ENCODE data around the gene CD180. TPM values are rescaled to one million over a fixed set of nuclear protein-coding genes. Genes with fewer than 3 reads are reported as not detected.

The CD180 gene
- polyA plus RNA-seq, 1 experiment, result not detected

DNA sequence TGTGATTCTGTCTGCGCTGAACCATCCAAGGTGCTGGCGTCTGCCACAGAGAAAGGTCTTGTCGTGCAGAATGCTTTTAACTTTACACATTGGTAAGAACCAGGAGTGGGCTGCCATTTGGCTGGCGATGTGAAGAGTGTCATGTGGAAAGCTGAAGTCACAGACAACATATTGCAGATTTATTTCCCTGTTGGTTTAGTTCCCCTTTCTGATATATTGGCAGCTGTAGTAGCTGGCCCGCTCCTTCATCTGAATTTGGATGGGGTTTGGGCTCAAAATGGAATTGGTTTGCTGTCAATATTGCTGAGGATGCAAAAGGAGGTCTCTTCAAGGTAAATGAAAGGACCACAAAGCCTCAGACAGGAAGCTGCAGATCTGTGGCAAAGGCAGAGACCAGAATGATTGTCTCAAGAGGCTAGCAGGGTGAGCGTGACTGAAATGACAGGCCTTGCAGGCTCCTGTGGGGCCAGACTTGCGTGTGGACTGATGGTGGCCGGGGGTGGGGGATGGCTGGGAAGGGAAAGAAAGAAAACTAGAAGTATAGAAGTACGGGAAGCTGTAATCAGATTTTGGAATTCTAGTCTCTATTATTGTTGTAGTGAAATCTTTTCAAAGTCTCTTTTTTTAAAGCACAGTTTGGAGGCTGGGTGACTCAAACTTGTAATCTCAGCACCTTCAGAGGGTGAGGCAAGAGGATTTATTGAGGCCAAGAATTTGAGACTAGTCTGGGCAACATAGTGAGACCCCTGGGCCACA, 25.1 kb upstream of the CD180 start:
- TF ChIP-seq, protein P1, sequence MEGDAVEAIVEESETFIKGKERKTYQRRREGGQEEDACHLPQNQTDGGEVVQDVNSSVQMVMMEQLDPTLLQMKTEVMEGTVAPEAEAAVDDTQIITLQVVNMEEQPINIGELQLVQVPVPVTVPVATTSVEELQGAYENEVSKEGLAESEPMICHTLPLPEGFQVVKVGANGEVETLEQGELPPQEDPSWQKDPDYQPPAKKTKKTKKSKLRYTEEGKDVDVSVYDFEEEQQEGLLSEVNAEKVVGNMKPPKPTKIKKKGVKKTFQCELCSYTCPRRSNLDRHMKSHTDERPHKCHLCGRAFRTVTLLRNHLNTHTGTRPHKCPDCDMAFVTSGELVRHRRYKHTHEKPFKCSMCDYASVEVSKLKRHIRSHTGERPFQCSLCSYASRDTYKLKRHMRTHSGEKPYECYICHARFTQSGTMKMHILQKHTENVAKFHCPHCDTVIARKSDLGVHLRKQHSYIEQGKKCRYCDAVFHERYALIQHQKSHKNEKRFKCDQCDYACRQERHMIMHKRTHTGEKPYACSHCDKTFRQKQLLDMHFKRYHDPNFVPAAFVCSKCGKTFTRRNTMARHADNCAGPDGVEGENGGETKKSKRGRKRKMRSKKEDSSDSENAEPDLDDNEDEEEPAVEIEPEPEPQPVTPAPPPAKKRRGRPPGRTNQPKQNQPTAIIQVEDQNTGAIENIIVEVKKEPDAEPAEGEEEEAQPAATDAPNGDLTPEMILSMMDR (IDR thresholded peaks at IDR 0.05; ENCODE audit: insufficient read depth, low read depth, low read length), result no peak
- POLR2A ChIA-PET, result no interaction called here
- CTCF ChIA-PET, result interaction anchor here (0.7 to 2.6 kb wide), 2 partner anchors 13 to 298 kb away, joined by 3 to 11 read pairs; no protein-coding TSS in a partner anchor

DNA sequence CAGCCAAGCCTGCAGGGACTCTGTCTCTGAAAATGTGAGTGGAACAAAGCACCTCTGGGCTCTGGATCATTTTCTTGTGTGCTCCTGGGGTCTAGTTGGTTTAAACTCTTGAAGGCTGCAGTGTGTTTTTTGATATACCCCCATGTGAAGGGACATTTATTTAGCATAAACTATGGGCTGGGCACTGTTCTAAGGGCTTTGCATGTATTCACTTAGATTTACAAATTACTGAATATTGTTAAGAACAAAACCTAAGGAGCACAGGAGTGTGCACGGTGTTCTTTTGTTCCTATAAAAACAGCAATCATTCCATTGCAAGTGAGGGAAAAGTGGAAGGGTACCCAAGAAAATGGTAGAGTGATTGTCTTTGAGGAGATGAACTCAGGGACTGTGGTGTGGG, 20.0 kb upstream of the CD180 start:
- POLR2A ChIA-PET, result no interaction called here
- Histone ChIP-seq H3K36me3 (ENCODE audit: control insufficient read depth, insufficient read depth, low read length) (no peaks in the 10 kb centered on the region), H3K4me3 (ENCODE audit: low read depth, low read length) (no peak overlapping the region), H3K27me3 (ENCODE audit: control insufficient read depth, insufficient read depth, low read length) (no peaks in the 10 kb centered on the region)
- TF ChIP-seq, protein P1 (IDR thresholded peaks at IDR 0.05; ENCODE audit: insufficient read depth, low read depth, low read length), result no peak
- CTCF ChIA-PET, result no interaction called here
- DNase-seq (ENCODE audit: low read depth), result no peak

More for the DNA sequence above, 25.1 kb upstream of the CD180 start:
- H3K36me3 ChIP-seq (ENCODE audit: control insufficient read depth, insufficient read depth, low read length), result no peaks in the 10 kb centered on the region
- no peak overlapping the region for H3K4me3 ChIP-seq (ENCODE audit: low read depth, low read length)
- DNase-seq (ENCODE audit: low read depth), result no peak
- H3K27me3 ChIP-seq (ENCODE audit: control insufficient read depth, insufficient read depth, low read length), result no peaks in the 10 kb centered on the region

DNA sequence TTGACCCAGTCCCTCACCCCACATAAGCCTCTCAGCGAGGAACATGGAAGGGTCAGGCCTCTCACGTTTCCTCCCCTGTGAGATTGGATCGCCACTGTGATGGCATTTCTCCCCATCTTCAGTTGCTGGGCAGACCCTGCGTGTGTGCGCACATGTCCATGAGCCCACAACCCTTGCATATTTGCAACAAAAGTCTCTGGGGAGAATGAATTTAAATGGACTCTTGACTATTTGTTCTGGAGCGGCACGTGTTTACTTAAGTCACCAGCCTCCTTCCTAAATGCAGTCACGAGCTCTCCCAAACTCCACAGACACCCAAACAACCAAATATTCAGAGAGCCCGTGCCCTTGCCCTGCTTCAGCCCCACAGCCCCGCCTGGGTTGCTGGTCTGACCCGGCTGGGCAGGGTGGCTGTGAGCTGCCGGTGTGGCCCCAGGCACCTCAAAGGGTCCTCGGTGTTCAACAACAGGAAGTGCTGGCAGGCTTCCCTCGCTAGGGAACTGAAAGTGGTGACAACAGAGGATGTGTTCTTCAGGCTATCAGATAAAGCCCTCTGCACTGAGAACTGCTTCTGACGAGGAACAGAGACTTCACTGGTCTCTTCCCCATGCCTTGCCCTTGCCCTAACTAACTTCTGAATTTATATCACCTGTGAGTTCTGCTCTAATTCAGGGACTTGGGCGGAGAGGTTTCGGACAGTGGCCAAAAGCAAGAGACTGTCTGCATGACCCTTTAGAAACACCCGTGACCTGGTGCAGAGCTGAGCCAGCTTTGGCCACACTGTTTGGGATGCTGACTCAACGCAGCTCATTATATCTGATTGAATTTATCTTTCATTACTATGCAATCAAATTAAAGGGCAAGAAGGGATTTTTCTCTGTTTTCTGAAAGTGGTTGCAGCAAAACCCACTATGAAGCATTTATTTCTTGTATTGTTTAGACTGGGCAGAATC, 19.2 kb upstream of the CD180 start:
- no peaks in the 10 kb centered on the region for H3K27me3 ChIP-seq (ENCODE audit: control insufficient read depth, insufficient read depth, low read length)
- no peaks in the 10 kb centered on the region for H3K36me3 ChIP-seq (ENCODE audit: control insufficient read depth, insufficient read depth, low read length)
- ChIA-PET POLR2A (no interaction called here), CTCF (no interaction called here)
- TF ChIP-seq, protein P1 (IDR thresholded peaks at IDR 0.05; ENCODE audit: insufficient read depth, low read depth, low read length), result no peak
- no peak for DNase-seq (ENCODE audit: low read depth)
- H3K4me3 ChIP-seq (ENCODE audit: low read depth, low read length), result no peak overlapping the region

DNA sequence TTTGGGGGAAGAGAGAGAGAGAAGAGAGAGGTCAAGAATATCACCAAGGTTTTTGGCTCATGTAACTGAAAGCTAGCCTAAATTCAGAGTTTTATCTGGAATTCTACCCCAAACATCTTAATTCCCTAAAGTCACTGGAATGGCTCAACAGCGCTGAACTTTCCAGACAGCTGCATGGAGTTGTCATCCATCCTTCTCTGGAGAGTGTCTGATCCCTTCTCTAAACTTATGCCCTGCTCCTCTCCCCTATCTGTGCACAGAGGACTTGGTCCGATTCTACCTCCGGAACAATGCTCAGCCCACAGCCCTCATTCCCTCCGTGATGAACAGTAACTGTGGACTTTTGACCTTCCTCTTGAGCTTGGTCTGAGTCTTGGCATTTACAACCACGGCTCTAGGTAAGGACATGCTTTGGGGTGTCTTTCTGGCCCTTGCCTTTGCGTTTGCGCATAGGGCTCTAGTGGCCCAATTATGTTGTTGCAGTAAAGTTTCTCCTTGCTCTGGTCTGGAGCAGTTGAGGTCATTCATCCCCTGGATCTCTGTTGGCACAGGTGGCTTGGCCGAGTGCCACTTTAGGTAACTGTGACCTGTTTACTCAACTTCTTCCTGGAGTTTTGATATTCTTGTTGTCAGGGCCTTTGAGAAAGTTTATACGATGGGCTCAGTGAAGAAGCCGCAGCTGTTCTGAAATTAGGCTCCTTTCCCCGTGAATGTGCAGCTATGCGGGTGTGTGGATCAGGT, 18.3 kb upstream of the CD180 start:
- no peak overlapping the region for H3K4me3 ChIP-seq (ENCODE audit: low read depth, low read length)
- TF ChIP-seq, protein P1 (IDR thresholded peaks at IDR 0.05; ENCODE audit: insufficient read depth, low read depth, low read length), result no peak
- no peaks in the 10 kb centered on the region for H3K27me3 ChIP-seq (ENCODE audit: control insufficient read depth, insufficient read depth, low read length)
- H3K36me3 ChIP-seq (ENCODE audit: control insufficient read depth, insufficient read depth, low read length), result no peaks in the 10 kb centered on the region
- DNase-seq (ENCODE audit: low read depth), result no peak
- ChIA-PET POLR2A (no interaction called here), CTCF (no interaction called here)

All from BJ (cell line).